Measurements from ENCODE around the gene CHST1. TPM values are rescaled to one million over a fixed set of nuclear protein-coding genes. Genes with fewer than 3 reads are reported as not detected.

CHST1 gene
- total RNA-seq, 1 experiment from 2014 or later, result not detected

DNA sequence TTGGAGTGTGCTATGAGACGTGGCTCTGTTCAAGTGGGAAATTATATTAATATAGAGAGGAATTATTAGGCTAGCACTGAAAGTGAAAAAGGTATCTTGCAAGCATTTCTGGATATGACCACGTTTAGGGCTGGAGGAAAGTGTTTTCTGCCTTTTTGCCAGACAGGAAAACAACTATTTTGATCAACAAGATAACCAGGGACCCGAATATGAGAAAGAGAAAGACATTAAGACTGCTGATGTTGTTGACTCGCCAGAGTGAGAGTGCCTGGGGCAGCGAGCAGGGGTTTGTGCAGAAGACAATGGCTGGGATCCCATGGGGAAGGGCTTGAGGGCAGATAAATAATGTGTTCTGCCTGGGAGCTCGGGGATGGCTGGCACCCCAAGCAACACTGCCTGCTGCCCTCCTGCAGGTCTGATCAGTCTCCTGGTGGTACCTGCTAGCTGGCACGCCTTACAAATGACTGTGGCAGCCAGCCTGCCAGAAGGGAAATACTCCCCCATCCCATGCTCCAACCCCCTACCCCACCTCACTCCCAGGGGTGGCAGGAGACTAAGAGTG lies 23.1 kb upstream of the CHST1 start:
- Histone ChIP-seq H3K9me3 (no peaks in the 10 kb centered on the region), H3K36me3 (ENCODE audit: control insufficient read depth, insufficient read depth, low read length) (no peaks in the 10 kb centered on the region), H3K27me3 (replicated peaks; ENCODE audit: control insufficient read depth, insufficient read depth, low read length) (peaks cover 7% of the 10 kb centered on the region), H3K4me1 (no peaks in the 10 kb centered on the region), H3K4me3 (ENCODE audit: low read depth, low read length) (no peak overlapping the region)
- intact Hi-C loops (cut with micrococcal nuclease; ENCODE audit: unreplicated experiment), result no loop called here
- Mint-ChIP-seq H3K4me1 (ENCODE audit: low read depth, unreplicated experiment) (no peaks in the 10 kb centered on the region), H3K9me3 (ENCODE audit: unreplicated experiment) (no peaks in the 10 kb centered on the region), H3K27ac (ENCODE audit: unreplicated experiment) (no peak overlapping the region), H3K27me3 (ENCODE audit: insufficient read depth, unreplicated experiment) (peaks cover 22% of the 10 kb centered on the region), H3K4me3 (ENCODE audit: unreplicated experiment) (no peak overlapping the region), H3K36me3 (ENCODE audit: insufficient read depth, unreplicated experiment) (no peaks in the 10 kb centered on the region)
- DNase-seq, result no peak
- POLR2A ChIA-PET, result no interaction called here
- TF ChIP-seq, protein P1, sequence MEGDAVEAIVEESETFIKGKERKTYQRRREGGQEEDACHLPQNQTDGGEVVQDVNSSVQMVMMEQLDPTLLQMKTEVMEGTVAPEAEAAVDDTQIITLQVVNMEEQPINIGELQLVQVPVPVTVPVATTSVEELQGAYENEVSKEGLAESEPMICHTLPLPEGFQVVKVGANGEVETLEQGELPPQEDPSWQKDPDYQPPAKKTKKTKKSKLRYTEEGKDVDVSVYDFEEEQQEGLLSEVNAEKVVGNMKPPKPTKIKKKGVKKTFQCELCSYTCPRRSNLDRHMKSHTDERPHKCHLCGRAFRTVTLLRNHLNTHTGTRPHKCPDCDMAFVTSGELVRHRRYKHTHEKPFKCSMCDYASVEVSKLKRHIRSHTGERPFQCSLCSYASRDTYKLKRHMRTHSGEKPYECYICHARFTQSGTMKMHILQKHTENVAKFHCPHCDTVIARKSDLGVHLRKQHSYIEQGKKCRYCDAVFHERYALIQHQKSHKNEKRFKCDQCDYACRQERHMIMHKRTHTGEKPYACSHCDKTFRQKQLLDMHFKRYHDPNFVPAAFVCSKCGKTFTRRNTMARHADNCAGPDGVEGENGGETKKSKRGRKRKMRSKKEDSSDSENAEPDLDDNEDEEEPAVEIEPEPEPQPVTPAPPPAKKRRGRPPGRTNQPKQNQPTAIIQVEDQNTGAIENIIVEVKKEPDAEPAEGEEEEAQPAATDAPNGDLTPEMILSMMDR (IDR thresholded peaks at IDR 0.05; ENCODE audit: insufficient read depth in 1 of 2, low read depth in 1 of 2, low read length in 1 of 2, severe bottlenecking in 1 of 2, unreplicated experiment in 1 of 2), result no peak
- CTCF ChIA-PET, result no interaction called here
- no TSS peak for BruUV-seq (replicated peaks)

DNA sequence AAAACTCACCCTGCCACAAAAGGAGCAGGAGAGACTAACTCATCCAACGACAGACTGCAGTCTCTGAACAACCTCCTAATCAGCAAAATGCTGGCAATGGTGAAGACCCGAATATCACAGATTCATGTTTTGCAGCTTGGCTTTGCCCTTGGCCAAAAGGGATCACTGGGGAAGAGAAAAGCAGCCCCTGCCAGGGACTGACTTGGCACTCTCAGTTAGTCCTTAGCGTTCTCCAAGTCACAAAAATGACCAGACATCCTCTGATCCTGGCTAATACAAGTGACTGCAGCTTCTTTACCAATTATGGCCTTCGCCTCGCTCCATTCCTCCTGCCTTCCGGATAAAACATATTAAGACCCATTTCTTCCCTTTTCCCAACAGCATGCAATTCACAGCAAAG lies 22.4 kb upstream of the CHST1 start:
- ChIA-PET POLR2A (no interaction called here), CTCF (no interaction called here)
- H3K36me3 Mint-ChIP-seq (ENCODE audit: insufficient read depth, unreplicated experiment), result no peaks in the 10 kb centered on the region
- intact Hi-C loops (cut with micrococcal nuclease; ENCODE audit: unreplicated experiment), result no loop called here
- TF ChIP-seq, protein P1 (IDR thresholded peaks at IDR 0.05; ENCODE audit: insufficient read depth in 1 of 2, low read depth in 1 of 2, low read length in 1 of 2, severe bottlenecking in 1 of 2, unreplicated experiment in 1 of 2), result no peak
- H3K27me3 Mint-ChIP-seq (ENCODE audit: insufficient read depth, unreplicated experiment), result peaks cover 22% of the 10 kb centered on the region
- no peaks in the 10 kb centered on the region for H3K9me3 ChIP-seq
- H3K4me1 Mint-ChIP-seq (ENCODE audit: low read depth, unreplicated experiment), result no peaks in the 10 kb centered on the region
- no peak for DNase-seq
- H3K27me3 ChIP-seq (replicated peaks; ENCODE audit: control insufficient read depth, insufficient read depth, low read length), result peaks cover 7% of the 10 kb centered on the region
- no peak overlapping the region for H3K4me3 ChIP-seq (ENCODE audit: low read depth, low read length)
- no peaks in the 10 kb centered on the region for H3K36me3 ChIP-seq (ENCODE audit: control insufficient read depth, insufficient read depth, low read length)
- no peak overlapping the region for H3K4me3 Mint-ChIP-seq (ENCODE audit: unreplicated experiment)
- H3K4me1 ChIP-seq, result no peaks in the 10 kb centered on the region
- no TSS peak for BruUV-seq (replicated peaks)
- no peaks in the 10 kb centered on the region for H3K9me3 Mint-ChIP-seq (ENCODE audit: unreplicated experiment)
- H3K27ac Mint-ChIP-seq (ENCODE audit: unreplicated experiment), result no peak overlapping the region

DNA sequence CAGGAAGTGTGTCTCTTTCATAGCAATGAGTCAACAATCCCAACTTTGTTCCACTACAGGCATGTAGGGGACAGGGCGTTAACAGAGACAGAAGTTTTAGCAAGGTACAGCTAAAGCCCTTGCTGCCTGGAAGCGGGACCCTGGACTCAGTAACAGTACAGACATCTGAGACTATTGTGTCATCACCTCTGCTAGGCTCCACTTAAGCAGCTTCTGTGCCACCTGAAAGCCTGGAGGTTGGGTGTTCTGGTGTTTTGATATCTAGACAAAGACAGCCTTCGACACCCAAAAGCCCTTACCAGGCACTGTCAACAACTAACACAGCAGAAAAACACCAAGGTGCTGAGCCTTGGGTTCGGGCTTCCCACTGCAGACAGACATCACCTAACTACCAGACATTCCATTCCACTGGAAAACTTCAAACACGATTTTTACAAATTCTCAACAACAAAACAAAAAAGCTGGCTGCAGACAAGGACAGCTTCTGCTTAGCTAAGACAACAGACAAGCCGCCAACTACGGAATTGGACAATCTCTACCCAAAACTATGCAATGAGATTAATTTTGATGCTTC lies 20.6 kb upstream of the CHST1 start:
- Mint-ChIP-seq H3K27ac (ENCODE audit: unreplicated experiment) (no peak overlapping the region), H3K4me1 (ENCODE audit: low read depth, unreplicated experiment) (no peaks in the 10 kb centered on the region), H3K36me3 (ENCODE audit: insufficient read depth, unreplicated experiment) (no peaks in the 10 kb centered on the region), H3K4me3 (ENCODE audit: unreplicated experiment) (no peak overlapping the region), H3K9me3 (ENCODE audit: unreplicated experiment) (no peaks in the 10 kb centered on the region), H3K27me3 (ENCODE audit: insufficient read depth, unreplicated experiment) (peaks cover 16% of the 10 kb centered on the region)
- CTCF ChIA-PET, result interaction anchor here (1.9 kb wide), 1 partner anchor 86 kb away, joined by 5 read pairs; no protein-coding TSS in a partner anchor
- BruUV-seq (replicated peaks), result no TSS peak
- Histone ChIP-seq H3K36me3 (ENCODE audit: control insufficient read depth, insufficient read depth, low read length) (no peaks in the 10 kb centered on the region), H3K27me3 (replicated peaks; ENCODE audit: control insufficient read depth, insufficient read depth, low read length) (peaks cover 7% of the 10 kb centered on the region), H3K4me1 (no peaks in the 10 kb centered on the region), H3K4me3 (ENCODE audit: low read depth, low read length) (no peak overlapping the region), H3K9me3 (no peaks in the 10 kb centered on the region)
- TF ChIP-seq, protein P1 (IDR thresholded peaks at IDR 0.05; ENCODE audit: insufficient read depth in 1 of 2, low read depth in 1 of 2, low read length in 1 of 2, severe bottlenecking in 1 of 2, unreplicated experiment in 1 of 2), result no peak
- POLR2A ChIA-PET, result no interaction called here
- intact Hi-C loops (cut with micrococcal nuclease; ENCODE audit: unreplicated experiment), result no loop called here
- no peak for DNase-seq

Data from Caco-2 (cell line).